ENCODE measurements around the gene GIMAP5.

GRCh38 chr7:150731916-150732315 lies 5.3 kb upstream of the GIMAP5 start:
- TF ChIP-seq CTCF (IDR thresholded peaks at IDR 0.05) (no peak), POLR2A (IDR thresholded peaks at IDR 0.05) (no peak)
